ENCODE data around the gene PDE4B.

GRCh38 chr1:66309006-66309741 is 516.5 kb downstream of the PDE4B start:
- TF ChIP-seq CTCF (IDR thresholded peaks at IDR 0.05) (no peak), EZH2 (IDR thresholded peaks at IDR 0.05) (no peak), EZH2phosphoT487 (IDR thresholded peaks at IDR 0.05) (no peak)
